Nephron progenitor cell (in vitro differentiated cells): Measurements from ENCODE around the gene GNB1.

Source experiments
- DNase-seq: peaks from one replicate; pipeline ENCODE4 v3.0.0; 2021
- H3K27ac Mint-ChIP-seq: 2 replicates; pipeline ENCODE4 v1.8.0; 2021; ENCODE audit warnings: mild to moderate bottlenecking, moderate library complexity, mixed read lengths
- H3K27me3 Mint-ChIP-seq: 2 replicates; pipeline ENCODE4 v1.8.0; 2021; ENCODE audit warnings: mild to moderate bottlenecking, low read depth, mixed read lengths; ENCODE audit not compliant: poor library complexity
- H3K36me3 Mint-ChIP-seq: 2 replicates; pipeline ENCODE4 v1.8.0; 2021; ENCODE audit warnings: low read depth, mixed read lengths
- H3K4me1 Mint-ChIP-seq: 2 replicates; pipeline ENCODE4 v1.8.0; 2021; ENCODE audit warnings: mixed read lengths
- H3K4me3 Mint-ChIP-seq: 2 replicates; pipeline ENCODE4 v1.8.0; 2021; ENCODE audit warnings: mild to moderate bottlenecking, moderate library complexity, mixed read lengths
- H3K9me3 Mint-ChIP-seq: 2 replicates; pipeline ENCODE4 v1.8.0; 2021; ENCODE audit warnings: mild to moderate bottlenecking, moderate library complexity, mixed read lengths
- CTCF ChIP-seq: fragments of 200-600 bp; sonication (generic); IDR thresholded peaks from 2 replicates; pipeline ENCODE4 v1.5.0; 2021; ENCODE audit warnings: antibody characterized with exemption

Gene GNB1

GRCh38 chr1:1841575-1841995 lies 49.3 kb downstream of the GNB1 start:
- no peaks in the 10 kb centered on the region for H3K27me3 Mint-ChIP-seq
- H3K4me3 Mint-ChIP-seq: no peak overlapping the region
- peaks cover 3% of the 10 kb centered on the region for H3K9me3 Mint-ChIP-seq
- peak overlapping the region; percentile 86 for H3K27ac Mint-ChIP-seq
- no peak for TF ChIP-seq CTCF
- peaks cover 62% of the 10 kb centered on the region for H3K36me3 Mint-ChIP-seq
- peaks cover 8% of the 10 kb centered on the region for H3K4me1 Mint-ChIP-seq
- no peak for DNase-seq

- peaks cover 59% of the 10 kb centered on the region for H3K36me3 Mint-ChIP-seq
- no peak overlapping the region for H3K4me3 Mint-ChIP-seq
- peak overlapping the region; percentile 66 for H3K27ac Mint-ChIP-seq
- H3K9me3 Mint-ChIP-seq: peaks cover 3% of the 10 kb centered on the region
- peaks cover 21% of the 10 kb centered on the region for H3K4me1 Mint-ChIP-seq
- no peak for DNase-seq
- no peaks in the 10 kb centered on the region for H3K27me3 Mint-ChIP-seq
- no peak for TF ChIP-seq CTCF
Measured at GRCh38 chr1:1839311-1839965, 51.4 kb downstream of the GNB1 start.

- Mint-ChIP-seq H3K27me3 (no peaks in the 10 kb centered on the region), H3K27ac (no peak overlapping the region), H3K4me1 (peaks cover 38% of the 10 kb centered on the region), H3K4me3 (no peak overlapping the region), H3K9me3 (peaks cover 3% of the 10 kb centered on the region), H3K36me3 (peaks cover 66% of the 10 kb centered on the region)
- TF ChIP-seq CTCF: no peak
- no peak for DNase-seq
Measured at GRCh38 chr1:1836119-1836518, 54.8 kb downstream of the GNB1 start.

- Mint-ChIP-seq H3K4me1 (peaks cover 38% of the 10 kb centered on the region), H3K9me3 (peaks cover 3% of the 10 kb centered on the region), H3K27ac (peak overlapping the region; percentile 40), H3K27me3 (no peaks in the 10 kb centered on the region), H3K4me3 (peak overlapping the region; percentile 13), H3K36me3 (peaks cover 69% of the 10 kb centered on the region)
- no peak for TF ChIP-seq CTCF
- DNase-seq: no peak
Measured at GRCh38 chr1:1835546-1835945, 55.3 kb downstream of the GNB1 start.

GRCh38 chr1:1833916-1834325 lies 57.0 kb downstream of the GNB1 start:
- TF ChIP-seq CTCF: no peak
- Mint-ChIP-seq H3K9me3 (peaks cover 3% of the 10 kb centered on the region), H3K27me3 (no peaks in the 10 kb centered on the region), H3K4me3 (peak overlapping the region; percentile 57), H3K27ac (peak overlapping the region; percentile 86), H3K4me1 (peaks cover 44% of the 10 kb centered on the region), H3K36me3 (peaks cover 68% of the 10 kb centered on the region)
- peak; percentile 46 for DNase-seq

- Mint-ChIP-seq H3K4me3 (peak overlapping the region; percentile 34), H3K9me3 (no peaks in the 10 kb centered on the region), H3K27me3 (no peaks in the 10 kb centered on the region), H3K36me3 (peaks cover 68% of the 10 kb centered on the region), H3K27ac (peak overlapping the region; percentile 86), H3K4me1 (peaks cover 49% of the 10 kb centered on the region)
- DNase-seq: no peak
- no peak for TF ChIP-seq CTCF
Measured at GRCh38 chr1:1833456-1833855, 57.4 kb downstream of the GNB1 start.
